ENCODE measurements around the gene TRIM67.

Gene TRIM67

DNA sequence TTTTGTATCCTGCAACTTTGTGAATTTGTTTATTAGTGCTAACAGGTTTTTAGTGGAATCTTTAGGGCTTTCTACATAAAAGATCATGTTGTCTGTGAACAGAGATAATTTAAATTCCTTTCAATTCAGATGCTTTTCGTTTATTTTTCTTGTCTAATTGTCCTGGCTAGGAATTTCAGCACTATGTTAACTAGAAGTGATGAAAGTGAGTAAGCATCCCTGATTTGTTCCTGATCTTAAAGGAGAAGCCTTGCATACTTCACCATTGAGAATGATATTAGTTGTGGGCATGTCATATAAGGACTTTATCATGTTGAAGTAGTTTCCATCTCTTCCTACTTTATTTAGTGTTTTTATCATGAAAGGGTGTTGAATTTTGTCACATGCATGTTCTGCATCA lies 23.6 kb upstream of the TRIM67 start:
- no peaks in the 10 kb centered on the region for H3K4me1 Mint-ChIP-seq
- H3K27ac Mint-ChIP-seq, result no peak overlapping the region
- TF ChIP-seq, protein P1, sequence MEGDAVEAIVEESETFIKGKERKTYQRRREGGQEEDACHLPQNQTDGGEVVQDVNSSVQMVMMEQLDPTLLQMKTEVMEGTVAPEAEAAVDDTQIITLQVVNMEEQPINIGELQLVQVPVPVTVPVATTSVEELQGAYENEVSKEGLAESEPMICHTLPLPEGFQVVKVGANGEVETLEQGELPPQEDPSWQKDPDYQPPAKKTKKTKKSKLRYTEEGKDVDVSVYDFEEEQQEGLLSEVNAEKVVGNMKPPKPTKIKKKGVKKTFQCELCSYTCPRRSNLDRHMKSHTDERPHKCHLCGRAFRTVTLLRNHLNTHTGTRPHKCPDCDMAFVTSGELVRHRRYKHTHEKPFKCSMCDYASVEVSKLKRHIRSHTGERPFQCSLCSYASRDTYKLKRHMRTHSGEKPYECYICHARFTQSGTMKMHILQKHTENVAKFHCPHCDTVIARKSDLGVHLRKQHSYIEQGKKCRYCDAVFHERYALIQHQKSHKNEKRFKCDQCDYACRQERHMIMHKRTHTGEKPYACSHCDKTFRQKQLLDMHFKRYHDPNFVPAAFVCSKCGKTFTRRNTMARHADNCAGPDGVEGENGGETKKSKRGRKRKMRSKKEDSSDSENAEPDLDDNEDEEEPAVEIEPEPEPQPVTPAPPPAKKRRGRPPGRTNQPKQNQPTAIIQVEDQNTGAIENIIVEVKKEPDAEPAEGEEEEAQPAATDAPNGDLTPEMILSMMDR (IDR thresholded peaks at IDR 0.05; ENCODE audit: unreplicated experiment in 3 of 3), result no peak
- no peaks in the 10 kb centered on the region for H3K36me3 Mint-ChIP-seq (ENCODE audit: low read depth)
- peaks cover 16% of the 10 kb centered on the region for H3K27me3 Mint-ChIP-seq (ENCODE audit: low read depth)
- H3K4me3 Mint-ChIP-seq, result no peak overlapping the region
- peaks cover 8% of the 10 kb centered on the region for H3K9me3 Mint-ChIP-seq

DNA sequence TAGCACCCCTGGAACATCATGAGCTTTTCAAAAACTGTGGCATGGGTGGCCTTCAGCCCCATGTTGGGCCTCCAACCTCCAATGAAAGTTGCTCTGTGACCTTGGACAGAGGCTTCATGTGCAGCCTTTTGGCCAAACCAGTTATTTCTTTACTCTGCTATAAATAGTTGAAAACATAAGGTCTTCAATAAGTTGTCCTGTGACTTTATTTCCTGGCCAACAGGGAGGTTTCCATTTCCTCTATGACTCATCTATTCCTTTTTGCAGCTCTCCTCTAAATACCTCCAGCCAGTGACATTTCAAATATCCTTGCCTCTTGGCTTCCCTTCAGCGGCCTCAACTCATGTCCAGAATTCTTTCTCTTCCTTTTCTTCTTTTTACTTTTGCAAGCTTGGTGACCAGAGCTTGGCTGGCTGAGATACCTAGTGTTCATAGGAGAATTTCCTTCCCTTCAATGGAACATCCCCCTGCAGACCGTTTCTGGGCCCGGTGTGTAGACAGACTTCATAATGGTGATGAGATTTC lies 22.7 kb upstream of the TRIM67 start:
- Mint-ChIP-seq H3K27me3 (ENCODE audit: low read depth) (peaks cover 21% of the 10 kb centered on the region), H3K9me3 (peaks cover 10% of the 10 kb centered on the region), H3K4me1 (no peaks in the 10 kb centered on the region), H3K4me3 (no peak overlapping the region), H3K27ac (no peak overlapping the region), H3K36me3 (ENCODE audit: low read depth) (no peaks in the 10 kb centered on the region)
- TF ChIP-seq, protein P1 (IDR thresholded peaks at IDR 0.05; ENCODE audit: unreplicated experiment in 3 of 3), result no peak

GRCh38 chr1:231139659-231140654 lies 21.9 kb upstream of the TRIM67 start:
- H3K4me3 Mint-ChIP-seq, result no peak overlapping the region
- H3K4me1 Mint-ChIP-seq, result no peaks in the 10 kb centered on the region
- no peak overlapping the region for H3K27ac Mint-ChIP-seq
- peaks cover 22% of the 10 kb centered on the region for H3K27me3 Mint-ChIP-seq (ENCODE audit: low read depth)
- TF ChIP-seq, protein P1 (IDR thresholded peaks at IDR 0.05; ENCODE audit: unreplicated experiment in 3 of 3), result no peak
- H3K9me3 Mint-ChIP-seq, result peaks cover 11% of the 10 kb centered on the region
- no peaks in the 10 kb centered on the region for H3K36me3 Mint-ChIP-seq (ENCODE audit: low read depth)

- TF ChIP-seq, protein P1 (IDR thresholded peaks at IDR 0.05; ENCODE audit: unreplicated experiment in 3 of 3), result no peak
- Mint-ChIP-seq H3K36me3 (ENCODE audit: low read depth) (no peaks in the 10 kb centered on the region), H3K4me3 (no peak overlapping the region), H3K27ac (no peak overlapping the region), H3K9me3 (peaks cover 11% of the 10 kb centered on the region), H3K27me3 (ENCODE audit: low read depth) (peaks cover 38% of the 10 kb centered on the region), H3K4me1 (no peaks in the 10 kb centered on the region)
These were observed 17.3 kb upstream of the TRIM67 start for GRCh38 chr1:231144416-231145193.

DNA sequence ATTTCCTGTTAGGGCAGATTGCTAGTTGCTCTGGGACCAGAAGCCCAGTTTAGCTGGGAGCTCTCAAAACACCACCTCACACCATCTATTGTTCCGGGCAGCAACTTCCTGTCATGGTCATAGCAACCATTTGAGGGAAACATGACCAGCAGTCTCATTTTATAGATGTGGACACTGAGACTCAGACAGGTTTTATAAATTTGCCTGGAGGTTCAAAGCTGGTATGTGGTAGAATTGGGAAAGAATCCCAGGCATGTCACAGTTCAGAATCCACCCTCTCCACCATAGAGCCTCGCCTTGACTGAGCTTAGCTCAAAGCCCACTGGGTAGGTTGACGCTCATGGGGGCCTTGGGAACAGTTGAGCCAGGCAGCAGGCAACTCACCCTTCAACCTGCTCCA lies 14.0 kb upstream of the TRIM67 start:
- peaks cover 48% of the 10 kb centered on the region for H3K27me3 Mint-ChIP-seq (ENCODE audit: low read depth)
- no peak overlapping the region for H3K4me3 Mint-ChIP-seq
- no peaks in the 10 kb centered on the region for H3K4me1 Mint-ChIP-seq
- TF ChIP-seq, protein P1 (IDR thresholded peaks at IDR 0.05; ENCODE audit: unreplicated experiment in 3 of 3), result no peak
- H3K36me3 Mint-ChIP-seq (ENCODE audit: low read depth), result no peaks in the 10 kb centered on the region
- peaks cover 14% of the 10 kb centered on the region for H3K9me3 Mint-ChIP-seq
- no peak overlapping the region for H3K27ac Mint-ChIP-seq
